ENCODE measurements around the gene AOX1. TPM values are rescaled to one million over a fixed set of nuclear protein-coding genes. Genes with fewer than 3 reads are reported as not detected.

AOX1 gene
- total RNA-seq, 1 experiment from 2014 or later: 5.1 TPM

DNA sequence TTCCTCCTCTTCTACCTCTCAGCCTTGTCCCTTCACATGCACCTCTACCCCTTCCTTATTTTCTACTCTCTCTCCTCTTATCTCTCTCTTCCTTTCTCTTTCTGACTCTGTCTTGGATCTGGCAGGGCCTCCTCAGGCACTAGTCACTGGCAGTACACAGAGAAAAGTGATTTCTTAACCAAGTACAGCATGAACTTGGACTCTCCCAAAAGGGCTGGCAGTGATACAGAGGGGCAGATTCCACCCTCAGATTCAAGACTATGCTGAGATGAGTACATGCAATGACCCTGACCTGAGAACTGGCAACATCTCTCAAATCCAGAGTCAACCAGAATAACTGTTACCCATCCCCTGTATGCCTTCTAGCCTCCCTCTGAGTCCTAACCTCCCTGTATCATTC is 4.3 kb downstream of the AOX1 start:
- Histone ChIP-seq H3K4me2 (no peak overlapping the region), H3K36me3 (ENCODE audit: low read depth) (no peaks in the 10 kb centered on the region)
- POLR2A ChIA-PET (ENCODE audit: unreplicated experiment): no interaction called here

GRCh38 chr2:200591308-200591707 is 5.5 kb downstream of the AOX1 start:
- no peaks in the 10 kb centered on the region; the same call in 1 of the 2 replicates for H3F3A ChIP-seq (ENCODE audit: insufficient read depth, low read depth)
- H3K27me3 ChIP-seq (ENCODE audit: insufficient read depth, low read depth): no peaks in the 10 kb centered on the region
- CTCF ChIA-PET: no interaction called here
- no peak for DNase-seq
- no peak overlapping the region for H2AFZ ChIP-seq
- no peak overlapping the region for H3K4me2 ChIP-seq
- TF ChIP-seq EZH2 (IDR thresholded peaks at IDR 0.05; ENCODE audit: low read depth) (no peak), CTCF (conservative IDR thresholded peaks at IDR 0.05) (no peak)
- POLR2A ChIA-PET (ENCODE audit: unreplicated experiment): interaction anchor here (0.7 kb wide), 1 partner anchor 11 kb away, joined by 3 read pairs; no protein-coding TSS in a partner anchor
- no peak overlapping the region for H3K27ac ChIP-seq
- H3K79me2 ChIP-seq (ENCODE audit: low read depth): no peaks in the 10 kb centered on the region
- H3K36me3 ChIP-seq (ENCODE audit: low read depth): no peaks in the 10 kb centered on the region
- H3K4me3 ChIP-seq: no peak overlapping the region
- intact Hi-C loops (cut with micrococcal nuclease; ENCODE audit: unreplicated experiment): no loop called here
- H3K4me1 ChIP-seq (replicated peaks; ENCODE audit: insufficient read depth): peaks cover 10% of the 10 kb centered on the region; the same call in 1 of the 2 replicates
- H3K9me2 ChIP-seq (ENCODE audit: insufficient read depth): no peaks in the 10 kb centered on the region
- no peaks in the 10 kb centered on the region for H4K20me1 ChIP-seq (ENCODE audit: insufficient read depth)
- H3K9me3 ChIP-seq (ENCODE audit: insufficient read depth, low read depth): no peaks in the 10 kb centered on the region
- BruUV-seq (replicated peaks): no TSS peak

More for the DNA sequence above, 4.3 kb downstream of the AOX1 start:
- Histone ChIP-seq H3K27ac (no peak overlapping the region), H4K20me1 (ENCODE audit: insufficient read depth) (no peaks in the 10 kb centered on the region), H3K4me3 (no peak overlapping the region), H3K79me2 (ENCODE audit: low read depth) (no peaks in the 10 kb centered on the region), H3K9me2 (ENCODE audit: insufficient read depth) (no peaks in the 10 kb centered on the region), H3K9me3 (ENCODE audit: insufficient read depth, low read depth) (no peaks in the 10 kb centered on the region), H2AFZ (no peak overlapping the region), H3F3A (ENCODE audit: insufficient read depth, low read depth) (no peaks in the 10 kb centered on the region; the same call in 1 of the 2 replicates), H3K4me1 (replicated peaks; ENCODE audit: insufficient read depth) (peaks cover 10% of the 10 kb centered on the region; the same call in 1 of the 2 replicates), H3K27me3 (ENCODE audit: insufficient read depth, low read depth) (no peaks in the 10 kb centered on the region)
- BruUV-seq (replicated peaks): no TSS peak
- TF ChIP-seq EZH2 (IDR thresholded peaks at IDR 0.05; ENCODE audit: low read depth) (no peak), CTCF (conservative IDR thresholded peaks at IDR 0.05) (no peak)
- intact Hi-C loops (cut with micrococcal nuclease; ENCODE audit: unreplicated experiment): no loop called here
- CTCF ChIA-PET: no interaction called here
- DNase-seq: no peak

- no peak for DNase-seq
- Histone ChIP-seq H3K4me3 (no peak overlapping the region), H3K9me2 (ENCODE audit: insufficient read depth) (no peaks in the 10 kb centered on the region), H4K20me1 (ENCODE audit: insufficient read depth) (no peaks in the 10 kb centered on the region), H3K9me3 (ENCODE audit: insufficient read depth, low read depth) (no peaks in the 10 kb centered on the region), H3K4me1 (replicated peaks; ENCODE audit: insufficient read depth) (peaks cover 10% of the 10 kb centered on the region; the same call in 1 of the 2 replicates), H2AFZ (no peak overlapping the region), H3K27ac (no peak overlapping the region), H3F3A (ENCODE audit: insufficient read depth, low read depth) (no peaks in the 10 kb centered on the region; the same call in 1 of the 2 replicates), H3K79me2 (ENCODE audit: low read depth) (no peaks in the 10 kb centered on the region), H3K4me2 (no peak overlapping the region), H3K27me3 (ENCODE audit: insufficient read depth, low read depth) (no peaks in the 10 kb centered on the region), H3K36me3 (ENCODE audit: low read depth) (no peaks in the 10 kb centered on the region)
- ChIA-PET POLR2A (ENCODE audit: unreplicated experiment) (no interaction called here), CTCF (no interaction called here)
- intact Hi-C loops (cut with micrococcal nuclease; ENCODE audit: unreplicated experiment): no loop called here
- BruUV-seq (replicated peaks): no TSS peak
- no peak for TF ChIP-seq CTCF (conservative IDR thresholded peaks at IDR 0.05)
- TF ChIP-seq EZH2 (IDR thresholded peaks at IDR 0.05; ENCODE audit: low read depth): no peak
These were observed 6.7 kb downstream of the AOX1 start for GRCh38 chr2:200592406-200593075.

Data from PC-9 (cell line).